WTC11 (cell line): ENCODE results near the gene CIB2.

ENCODE experiments used
- ATF2 ChIP-seq: sonication (generic); formaldehyde crosslinking; IDR thresholded peaks from 2 replicates; pipeline ENCODE4 v1.8.1; 2022; ENCODE audit warnings: low read depth, missing genetic modification reagents, borderline replicate concordance
- ATF3 ChIP-seq: sonication (generic); formaldehyde crosslinking; conservative IDR thresholded peaks from 2 replicates; pipeline ENCODE4 v1.8.1; 2022; ENCODE audit warnings: mild to moderate bottlenecking, missing genetic modification reagents
- CBFB ChIP-seq: sonication (generic); formaldehyde crosslinking; IDR thresholded peaks from 2 replicates; pipeline ENCODE4 v1.8.1; 2022; ENCODE audit warnings: mild to moderate bottlenecking, low read depth, missing genetic modification reagents
- CTCF ChIP-seq: fragments of 200-600 bp; IDR thresholded peaks from 2 replicates; pipeline ENCODE4 v1.8.0; 2022; ENCODE audit warnings: antibody characterized with exemption
- ETV6 ChIP-seq: sonication (generic); formaldehyde crosslinking; IDR thresholded peaks from 2 replicates; pipeline ENCODE4 v1.8.1; 2022; ENCODE audit warnings: mild to moderate bottlenecking, missing genetic modification reagents
- KAT7 ChIP-seq: sonication (generic); formaldehyde crosslinking; IDR thresholded peaks from 2 replicates; pipeline ENCODE4 v1.8.1; 2023; ENCODE audit warnings: missing genetic modification reagents, mild to moderate bottlenecking, borderline replicate concordance
- MAX ChIP-seq: sonication (generic); formaldehyde crosslinking; IDR thresholded peaks from 2 replicates; pipeline ENCODE4 v1.8.0; 2022; ENCODE audit warnings: mild to moderate bottlenecking, missing genetic modification reagents
- MYBL2 ChIP-seq: sonication (generic); formaldehyde crosslinking; IDR thresholded peaks from 2 replicates; pipeline ENCODE4 v1.8.1; 2023; ENCODE audit warnings: mild to moderate bottlenecking, moderate library complexity, missing genetic modification reagents
- NR2C2 ChIP-seq: sonication (generic); formaldehyde crosslinking; IDR thresholded peaks from 2 replicates; pipeline ENCODE4 v1.8.0; 2022; ENCODE audit warnings: mild to moderate bottlenecking, missing genetic modification reagents
- SMAD3 ChIP-seq: sonication (generic); formaldehyde crosslinking; IDR thresholded peaks from 2 replicates; pipeline ENCODE4 v1.8.0; 2022; ENCODE audit warnings: missing genetic modification reagents, mild to moderate bottlenecking, borderline replicate concordance
- TEAD1 ChIP-seq: sonication (generic); formaldehyde crosslinking; IDR thresholded peaks from 2 replicates; pipeline ENCODE4 v1.8.0; 2022; ENCODE audit warnings: mild to moderate bottlenecking, missing genetic modification reagents
- ZMAT4 ChIP-seq: fragments of 250-450 bp; sonication (Bioruptor Pico); IDR thresholded peaks from 2 replicates; pipeline ENCODE4 v1.9.0; 2021; ENCODE audit warnings: mild to moderate bottlenecking

- no peak for TF ChIP-seq CTCF
- TF ChIP-seq MYBL2 (CRISPR knock-in tag): no peak
- TF ChIP-seq CBFB (CRISPR knock-in tag): no peak
- TF ChIP-seq KAT7 (CRISPR knock-in tag): no peak; the same call in 1 of the 2 replicates
- TF ChIP-seq ZMAT4 (CRISPR knock-in tag): no peak
- TF ChIP-seq SMAD3: no peak
- TF ChIP-seq ATF2 (CRISPR knock-in tag): no peak
- TF ChIP-seq MAX (CRISPR knock-in tag): no peak
- TF ChIP-seq ETV6: no peak
- no peak for TF ChIP-seq ATF3
- no peak for TF ChIP-seq TEAD1 (CRISPR knock-in tag)
- TF ChIP-seq NR2C2 (CRISPR knock-in tag): no peak
Observed at GRCh38 chr15:78149805-78150751, 18.8 kb upstream of the CIB2 start.
